Glomerular endothelial cell (primary cell): ENCODE measurements around the gene CACNA1I. TPM values are rescaled to one million over a fixed set of nuclear protein-coding genes. Genes with fewer than 3 reads are reported as not detected.

Source experiments
- DNase-seq: peaks from one replicate; pipeline ENCODE4 v3.0.0-alpha.2; 2011; ENCODE audit warnings: low read depth, low spot score; ENCODE audit errors: extremely low read depth
- total RNA-seq: library from RNA; depleted of rRNA; stranded (reverse); fragments of >200 nt; gene quantifications from 2 replicates; pipeline ENCODE4 v1.2.3, GENCODE V29; 2015

The CACNA1I gene
- total RNA-seq, 1 donor from 2014 or later: not detected

- no peak for DNase-seq
Measured at GRCh38 chr22:39646398-39647063, 76.0 kb downstream of the CACNA1I start.

GRCh38 chr22:39647836-39648629, 77.5 kb downstream of the CACNA1I start:
- no peak for DNase-seq

- DNase-seq: no peak
Measured at GRCh38 chr22:39648630-39648950, 78.0 kb downstream of the CACNA1I start.

GRCh38 chr22:39649500-39650089, 79.0 kb downstream of the CACNA1I start:
- no peak for DNase-seq

- DNase-seq: no peak
Measured at GRCh38 chr22:39651053-39651996, 80.8 kb downstream of the CACNA1I start.

- no peak for DNase-seq
Measured at GRCh38 chr22:39652990-39653786, 82.6 kb downstream of the CACNA1I start.

GRCh38 chr22:39653787-39654077, 83.2 kb downstream of the CACNA1I start:
- DNase-seq: no peak

- DNase-seq: no peak
Measured at GRCh38 chr22:39654131-39654926, 83.8 kb downstream of the CACNA1I start.

GRCh38 chr22:39655004-39655579, 84.5 kb downstream of the CACNA1I start:
- no peak for DNase-seq

- DNase-seq: no peak
Measured at GRCh38 chr22:39655831-39656230, 85.3 kb downstream of the CACNA1I start.

- DNase-seq: no peak
Measured at GRCh38 chr22:39656495-39657490, 86.2 kb downstream of the CACNA1I start.

- DNase-seq: no peak
Measured at GRCh38 chr22:39658367-39658766, 87.8 kb downstream of the CACNA1I start.

- no peak for DNase-seq
Measured at GRCh38 chr22:39658806-39659463, 88.4 kb downstream of the CACNA1I start.

GRCh38 chr22:39661501-39661841, 90.9 kb downstream of the CACNA1I start:
- no peak for DNase-seq

- DNase-seq: no peak
Measured at GRCh38 chr22:39661842-39662685, 91.5 kb downstream of the CACNA1I start.

- DNase-seq: no peak
Measured at GRCh38 chr22:39662686-39663052, 92.1 kb downstream of the CACNA1I start.

- DNase-seq: no peak
Measured at GRCh38 chr22:39663751-39664150, 93.2 kb downstream of the CACNA1I start.
